Endothelial cell of umbilical vein (primary cell): ENCODE measurements around the gene PAM16. TPM values are rescaled to one million over a fixed set of nuclear protein-coding genes. Genes with fewer than 3 reads are reported as not detected.

ENCODE experiments used
- BruUV-seq: library from RNA; stranded (reverse); fragments of 400-500 nt; replicated peaks from 2 replicates; lab custom pipeline; 2021; lab: Mats Ljungman, UMichigan
- CTCF ChIA-PET: fragments of 300-600, 350-600 bp; sonication (Branson Sonifier 250); formaldehyde crosslinking; loops from one replicate; lab custom pipeline; 2021; ENCODE audit warnings: antibody characterized with exemption, inconsistent platforms; lab: Charles Lee
- POLR2A ChIA-PET: fragments of 300-600, 350-600 bp; sonication (Branson Sonifier 250); formaldehyde crosslinking; loops from one replicate; lab custom pipeline; 2021; ENCODE audit warnings: antibody characterized with exemption, inconsistent platforms; lab: Charles Lee
- DNase-seq: peaks from one replicate; pipeline ENCODE4 v3.0.0-alpha.2; 2011; ENCODE audit warnings: low read depth, low spot score
- FAIRE-seq: peaks from 2 replicates; lab custom pipeline; 2011; peaks lifted over from hg19 to GRCh38; lab: Jason Lieb, UNC
- H2AFZ ChIP-seq: 2 replicates; pipeline ENCODE4 v1.6.0; 2012; ENCODE audit warnings: low read depth, low read length, control low read depth, inconsistent platforms
- H3K27ac ChIP-seq: 2 replicates; pipeline ENCODE4 v1.5.1; 2011; ENCODE audit warnings: low read depth, mild to moderate bottlenecking, control low read depth, low read length, moderate library complexity; ENCODE audit not compliant: insufficient read depth
- H3K27me3 ChIP-seq, 2 experiments: 2 replicates each; pipeline versions ENCODE4 v1.6.0 to v1.6.1; 2011; ENCODE audit warnings: low read length in 2 of 2, mixed read lengths in 1 of 2; ENCODE audit not compliant: control insufficient read depth in 2 of 2, insufficient read depth in 2 of 2
- H3K36me3 ChIP-seq, 2 experiments: 2 replicates in 1 of 2; 3 replicates in 1 of 2; pipeline ENCODE4 v1.5.1; 2011; ENCODE audit warnings: low read length in 2 of 2, mild to moderate bottlenecking in 1 of 2, moderate library complexity in 1 of 2; ENCODE audit not compliant: control insufficient read depth in 2 of 2, insufficient read depth in 2 of 2; ENCODE audit errors: extremely low read depth in 1 of 2
- H3K4me1 ChIP-seq: 3 replicates; pipeline ENCODE4 v1.5.1; 2011; ENCODE audit warnings: mild to moderate bottlenecking, low read length; ENCODE audit not compliant: control insufficient read depth, insufficient read depth; ENCODE audit errors: extremely low read depth
- H3K4me2 ChIP-seq: 2 replicates; pipeline ENCODE4 v1.6.1; 2011; ENCODE audit warnings: low read length, control low read depth, mixed read lengths; ENCODE audit not compliant: insufficient read depth
- H3K4me3 ChIP-seq, 3 experiments: fragments of 200-600 bp in 1 of 3; sonication (generic), shearing (Covaris generic) in 1 of 3; replicated peaks in 1 of 3; 2 replicates each; pipeline ENCODE4 v1.5.1; 2011 to 2016; ENCODE audit warnings: control low read depth in 3 of 3, low read length in 3 of 3, mild to moderate bottlenecking in 2 of 3, inconsistent platforms in 1 of 3, low read depth in 1 of 3, moderate library complexity in 1 of 3; ENCODE audit not compliant: insufficient read depth in 1 of 3
- H3K79me2 ChIP-seq: 2 replicates; pipeline ENCODE4 v1.6.0; 2012; ENCODE audit warnings: low read length, inconsistent platforms; ENCODE audit not compliant: control insufficient read depth, insufficient read depth
- H3K9ac ChIP-seq: replicated peaks from 2 replicates; pipeline ENCODE3; 2011; ENCODE audit warnings: low read length, control low read depth; ENCODE audit not compliant: insufficient read depth; ENCODE audit errors: extremely low read depth
- H3K9me1 ChIP-seq: replicated peaks from 3 replicates; pipeline ENCODE4 v1.6.0; 2011; ENCODE audit warnings: mild to moderate bottlenecking, low read length; ENCODE audit not compliant: control insufficient read depth, insufficient read depth; ENCODE audit errors: extremely low read depth
- H3K9me3 ChIP-seq: replicated peaks from 2 replicates; pipeline ENCODE4 v1.5.1; 2012; ENCODE audit warnings: low read length, inconsistent platforms; ENCODE audit not compliant: control insufficient read depth, insufficient read depth
- H4K20me1 ChIP-seq: replicated peaks from 2 replicates; pipeline ENCODE3; 2011; ENCODE audit warnings: mild to moderate bottlenecking, low read length; ENCODE audit not compliant: control insufficient read depth, insufficient read depth; ENCODE audit errors: extremely low read depth
- EZH2 ChIP-seq: IDR thresholded peaks from 2 replicates; pipeline ENCODE4 v1.6.1; 2012; ENCODE audit warnings: borderline replicate concordance, low read depth, mild to moderate bottlenecking, moderate library complexity, low read length, inconsistent platforms; ENCODE audit not compliant: severe bottlenecking
- FOS ChIP-seq: IDR thresholded peaks from 2 replicates; pipeline ENCODE4 v1.6.1; 2011; ENCODE audit warnings: mild to moderate bottlenecking, low read length, moderate library complexity, borderline replicate concordance; ENCODE audit not compliant: insufficient read depth
- GATA2 ChIP-seq: IDR thresholded peaks from 2 replicates; pipeline ENCODE4 v1.7.0; 2011; ENCODE audit warnings: low read depth, mild to moderate bottlenecking, moderate library complexity, mixed read lengths, low read length; ENCODE audit not compliant: insufficient read length, insufficient read depth
- JUN ChIP-seq: IDR thresholded peaks from 2 replicates; pipeline ENCODE4 v1.6.1; 2011; ENCODE audit warnings: borderline replicate concordance, low read depth; ENCODE audit not compliant: insufficient read length, insufficient read depth
- MYC ChIP-seq: IDR thresholded peaks from one replicate; pipeline ENCODE4 v1.6.1; 2011; ENCODE audit warnings: mild to moderate bottlenecking, low read depth, low read length
- POLR2A ChIP-seq: IDR thresholded peaks from 2 replicates; pipeline ENCODE4 v1.6.1; 2012; ENCODE audit warnings: low read depth, mild to moderate bottlenecking, control low read depth, low read length
- POLR2AphosphoS5 ChIP-seq: IDR thresholded peaks from 2 replicates; pipeline ENCODE4 v1.6.1; 2012; ENCODE audit warnings: low read depth, mild to moderate bottlenecking, control low read depth, low read length, moderate library complexity; ENCODE audit not compliant: insufficient read depth
- dilution Hi-C: fragments of 300-500 bp; cut with MboI; formaldehyde crosslinking; loops from one replicate; pipeline ENCODE4 v1.15.0; 2019; ENCODE audit warnings: low sequenced_read_pairs; ENCODE audit not compliant: extremely low pct_ligation_motif_present
- intact Hi-C: fragments of 100-400 bp; cut with micrococcal nuclease; formaldehyde crosslinking; loops from one replicate; pipeline ENCODE4 v1.10.0; 2022
- polyA plus RNA-seq, 4 experiments: library from polyadenylated mRNA; depleted of rRNA in 3 of 4; stranded (reverse) in 3 of 4; unstranded in 1 of 4; fragments of >200 nt; gene quantifications; 2 replicates each; pipeline versions ENCODE4 v1.2.1 to v1.2.3, GENCODE V29; 2011 to 2012; ENCODE audit warnings: missing spikeins in 1 of 4
- total RNA-seq: library from RNA; stranded (reverse); gene quantifications from 2 replicates; pipeline ENCODE4 v1.2.3, GENCODE V29; 2021
- TF ChIP-seq, protein P1 (sequence below): IDR thresholded peaks from 2 replicates; pipeline ENCODE4 v1.6.1; 2011; ENCODE audit not compliant: insufficient read depth, insufficient read length
- TF ChIP-seq, protein P2 (sequence below), 2 donors: IDR thresholded peaks; 1 replicate in 1 of 2; 2 replicates in 1 of 2; pipeline ENCODE4 v1.5.1; 2011; ENCODE audit warnings: low read length in 2 of 2, mild to moderate bottlenecking in 2 of 2, moderate library complexity in 2 of 2, control low read depth in 1 of 2, inconsistent platforms in 1 of 2, low read depth in 1 of 2; ENCODE audit not compliant: insufficient read depth in 1 of 2; ENCODE audit errors: extremely low read depth in 1 of 2

Gene PAM16
- total and polyA plus RNA-seq, 2 donors (not counting 3 experiments of a cell fraction or from before 2014, with no cell fraction given) = 40.0 to 67.2 TPM

DNA sequence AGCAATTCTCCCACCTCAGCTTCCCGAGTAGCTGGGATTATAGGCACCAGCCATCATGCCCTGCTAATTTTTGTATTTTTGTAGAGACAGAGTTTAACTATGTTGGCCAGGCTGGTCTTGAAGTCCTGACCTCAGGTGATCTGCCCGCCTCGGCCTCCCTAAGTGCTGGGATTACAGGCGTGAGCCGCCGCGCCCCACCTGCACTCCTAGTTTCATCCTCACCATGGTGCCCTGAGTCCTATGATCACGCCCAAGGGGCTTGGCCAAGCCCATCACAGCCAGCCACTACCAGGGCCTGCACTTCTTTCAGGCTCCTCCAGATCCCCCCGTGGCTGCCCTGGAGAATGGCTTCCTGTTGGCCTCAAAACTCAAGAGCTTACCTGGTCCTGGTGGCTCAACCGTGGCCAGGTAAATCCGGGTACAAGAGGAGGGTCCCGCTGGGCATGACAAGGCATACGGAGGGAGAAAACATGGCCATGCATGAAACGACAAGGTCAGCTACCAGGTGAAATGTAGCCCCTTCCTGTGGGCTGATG lies 57.9 kb downstream of the PAM16 start:
- POLR2A ChIA-PET = interaction anchor here (0.7 kb wide), 1 partner anchor 396 kb away, joined by 6 read pairs; no protein-coding TSS in a partner anchor
- Histone ChIP-seq H3K27ac (no peak overlapping the region), H3K9me3 (no peaks in the 10 kb centered on the region), H3K9me1 (no peaks in the 10 kb centered on the region), H3K4me2 (no peak overlapping the region), H3K4me1 (peaks cover 3% of the 10 kb centered on the region), H3K79me2 (no peaks in the 10 kb centered on the region), H3K4me3 (no peak overlapping the region), H3K27me3 (no peaks in the 10 kb centered on the region), H3K9ac (no peak overlapping the region), H3K36me3 (no peaks in the 10 kb centered on the region), H4K20me1 (no peaks in the 10 kb centered on the region), H2AFZ (no peak overlapping the region)
- CTCF ChIA-PET = interaction anchor here (0.7 to 1.7 kb wide), 5 partner anchors 17 to 93 kb away, joined by 3 to 7 read pairs (median 5); no protein-coding TSS in a partner anchor
- TF ChIP-seq FOS (no peak), MYC (no peak), GATA2 (no peak), POLR2A (no peak), EZH2 (no peak), POLR2AphosphoS5 (no peak), JUN (no peak)
- TF ChIP-seq, protein P1, sequence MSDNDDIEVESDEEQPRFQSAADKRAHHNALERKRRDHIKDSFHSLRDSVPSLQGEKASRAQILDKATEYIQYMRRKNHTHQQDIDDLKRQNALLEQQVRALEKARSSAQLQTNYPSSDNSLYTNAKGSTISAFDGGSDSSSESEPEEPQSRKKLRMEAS = no peak
- TF ChIP-seq, protein P2, sequence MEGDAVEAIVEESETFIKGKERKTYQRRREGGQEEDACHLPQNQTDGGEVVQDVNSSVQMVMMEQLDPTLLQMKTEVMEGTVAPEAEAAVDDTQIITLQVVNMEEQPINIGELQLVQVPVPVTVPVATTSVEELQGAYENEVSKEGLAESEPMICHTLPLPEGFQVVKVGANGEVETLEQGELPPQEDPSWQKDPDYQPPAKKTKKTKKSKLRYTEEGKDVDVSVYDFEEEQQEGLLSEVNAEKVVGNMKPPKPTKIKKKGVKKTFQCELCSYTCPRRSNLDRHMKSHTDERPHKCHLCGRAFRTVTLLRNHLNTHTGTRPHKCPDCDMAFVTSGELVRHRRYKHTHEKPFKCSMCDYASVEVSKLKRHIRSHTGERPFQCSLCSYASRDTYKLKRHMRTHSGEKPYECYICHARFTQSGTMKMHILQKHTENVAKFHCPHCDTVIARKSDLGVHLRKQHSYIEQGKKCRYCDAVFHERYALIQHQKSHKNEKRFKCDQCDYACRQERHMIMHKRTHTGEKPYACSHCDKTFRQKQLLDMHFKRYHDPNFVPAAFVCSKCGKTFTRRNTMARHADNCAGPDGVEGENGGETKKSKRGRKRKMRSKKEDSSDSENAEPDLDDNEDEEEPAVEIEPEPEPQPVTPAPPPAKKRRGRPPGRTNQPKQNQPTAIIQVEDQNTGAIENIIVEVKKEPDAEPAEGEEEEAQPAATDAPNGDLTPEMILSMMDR (IDR thresholded peaks at IDR 0.05; ENCODE audit: extremely low read depth in 1 of 2, insufficient read depth in 1 of 2, low read depth in 1 of 2, low read length in 2 of 2) = no peak
- FAIRE-seq = no peak
- dilution Hi-C loops (no loop called here), intact Hi-C loops (no loop called here)
- BruUV-seq = no TSS peak
- no peak for DNase-seq
